ENCODE results near the gene CHD1.

DNA sequence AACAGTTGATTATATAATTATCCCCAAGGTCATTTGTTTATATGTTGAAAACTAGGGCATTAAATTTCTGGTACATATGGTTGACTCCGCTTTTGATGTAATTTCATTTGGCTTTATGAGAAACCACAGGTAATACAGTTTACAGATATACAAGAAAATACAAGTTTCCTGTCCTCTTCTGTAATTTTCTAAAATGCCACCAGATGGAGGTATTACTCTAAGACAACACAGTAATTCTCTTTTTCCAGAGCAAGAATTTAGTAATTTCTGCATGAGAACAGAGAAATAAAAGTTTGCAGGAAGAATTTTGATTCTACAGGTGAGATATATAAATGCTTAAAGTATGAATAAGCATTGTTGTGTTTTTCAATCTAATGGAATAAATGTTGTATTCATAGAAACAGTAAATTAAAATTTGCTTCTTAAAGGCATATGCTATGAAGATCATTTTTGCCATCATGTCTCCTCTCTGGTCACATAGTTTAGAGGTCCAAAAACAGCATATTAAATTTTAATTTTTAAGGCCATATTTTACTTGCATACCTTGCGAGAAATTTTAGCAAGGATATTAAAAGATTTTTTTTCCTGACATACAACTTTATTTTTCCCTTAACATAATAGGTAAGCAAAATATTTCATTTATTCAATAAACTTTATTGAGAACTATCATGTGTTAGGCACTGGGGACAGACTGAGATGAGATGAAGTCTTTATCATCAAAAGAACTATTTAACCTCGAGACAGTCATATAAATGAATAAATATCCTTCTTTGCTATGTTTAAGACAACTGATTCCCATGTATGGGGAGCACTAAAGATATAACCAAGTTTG lies 22.7 kb downstream of the CHD1 start:
- TF ChIP-seq, protein P1, sequence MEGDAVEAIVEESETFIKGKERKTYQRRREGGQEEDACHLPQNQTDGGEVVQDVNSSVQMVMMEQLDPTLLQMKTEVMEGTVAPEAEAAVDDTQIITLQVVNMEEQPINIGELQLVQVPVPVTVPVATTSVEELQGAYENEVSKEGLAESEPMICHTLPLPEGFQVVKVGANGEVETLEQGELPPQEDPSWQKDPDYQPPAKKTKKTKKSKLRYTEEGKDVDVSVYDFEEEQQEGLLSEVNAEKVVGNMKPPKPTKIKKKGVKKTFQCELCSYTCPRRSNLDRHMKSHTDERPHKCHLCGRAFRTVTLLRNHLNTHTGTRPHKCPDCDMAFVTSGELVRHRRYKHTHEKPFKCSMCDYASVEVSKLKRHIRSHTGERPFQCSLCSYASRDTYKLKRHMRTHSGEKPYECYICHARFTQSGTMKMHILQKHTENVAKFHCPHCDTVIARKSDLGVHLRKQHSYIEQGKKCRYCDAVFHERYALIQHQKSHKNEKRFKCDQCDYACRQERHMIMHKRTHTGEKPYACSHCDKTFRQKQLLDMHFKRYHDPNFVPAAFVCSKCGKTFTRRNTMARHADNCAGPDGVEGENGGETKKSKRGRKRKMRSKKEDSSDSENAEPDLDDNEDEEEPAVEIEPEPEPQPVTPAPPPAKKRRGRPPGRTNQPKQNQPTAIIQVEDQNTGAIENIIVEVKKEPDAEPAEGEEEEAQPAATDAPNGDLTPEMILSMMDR (IDR thresholded peaks at IDR 0.05; ENCODE audit: extremely low read depth in 1 of 2, insufficient read depth in 1 of 2, low read depth in 1 of 2, low read length in 2 of 2), result peak; percentile 25 to 31
- TF ChIP-seq POLR2AphosphoS5 (IDR thresholded peaks at IDR 0.05; ENCODE audit: insufficient read depth, low read depth, low read length) (no peak), JUN (IDR thresholded peaks at IDR 0.05; ENCODE audit: borderline replicate concordance, insufficient read depth, insufficient read length, low read depth) (no peak)

All from endothelial cell of umbilical vein (primary cell).